ENCODE results near the gene CLCN2.

The CLCN2 gene

GRCh38 chr3:184336547-184337398 lies 24.6 kb downstream of the CLCN2 start:
- H3K4me3 ChIP-seq (ENCODE audit: low read depth, low read length), result peak overlapping the region; percentile 72
- ChIA-PET POLR2A (interaction anchor here (0.6 to 1.5 kb wide), 6 partner anchors 10 to 37 kb away, joined by 3 to 5 read pairs (median 4); no protein-coding TSS in a partner anchor), CTCF (interaction anchor here (0.6 to 4.2 kb wide), 8 partner anchors 9 to 432 kb away, joined by 3 to 32 read pairs (median 5); partner anchors contain the start of genes CLCN2, EEF1AKMT4 and POLR2H)
- no peak for TF ChIP-seq CTCF (IDR thresholded peaks at IDR 0.05; ENCODE audit: insufficient read depth, low read length, missing control alignments)
- no peak for DNase-seq (ENCODE audit: low read depth, low spot score)

- ChIA-PET CTCF (interaction anchor here (1.0 kb wide), 2 partner anchors 10 to 208 kb away, joined by 3 read pairs; no protein-coding TSS in a partner anchor), POLR2A (interaction anchor here (1.4 to 1.5 kb wide), 2 partner anchors 12 to 15 kb away, joined by 3 to 5 read pairs; no protein-coding TSS in a partner anchor)
- no peak for TF ChIP-seq CTCF (IDR thresholded peaks at IDR 0.05; ENCODE audit: insufficient read depth, low read length, missing control alignments)
- peak overlapping the region; percentile 72 for H3K4me3 ChIP-seq (ENCODE audit: low read depth, low read length)
- DNase-seq (ENCODE audit: low read depth, low spot score), result no peak
Measured at GRCh38 chr3:184335661-184336546, 25.5 kb downstream of the CLCN2 start.

GRCh38 chr3:184335291-184335660 lies 26.1 kb downstream of the CLCN2 start:
- no peak for DNase-seq (ENCODE audit: low read depth, low spot score)
- H3K4me3 ChIP-seq (ENCODE audit: low read depth, low read length), result 0 out of 2 replicates have a peak overlapping the region, but pooled peaks have one; percentile 72
- ChIA-PET POLR2A (interaction anchor here (1.4 kb wide), 1 partner anchor 11 kb away, joined by 3 read pairs; no protein-coding TSS in a partner anchor), CTCF (interaction anchor here (1.0 kb wide), 2 partner anchors 10 to 208 kb away, joined by 3 read pairs; no protein-coding TSS in a partner anchor)
- TF ChIP-seq CTCF (IDR thresholded peaks at IDR 0.05; ENCODE audit: insufficient read depth, low read length, missing control alignments), result no peak

GRCh38 chr3:184334470-184335158 lies 26.8 kb downstream of the CLCN2 start:
- POLR2A ChIA-PET, result no interaction called here
- TF ChIP-seq CTCF (IDR thresholded peaks at IDR 0.05; ENCODE audit: insufficient read depth, low read length, missing control alignments), result no peak

GRCh38 chr3:184333700-184334099 lies 27.7 kb downstream of the CLCN2 start:
- POLR2A ChIA-PET, result interaction anchor here (1.0 kb wide), 1 partner anchor 14 kb away, joined by 3 read pairs; no protein-coding TSS in a partner anchor
- no peak for DNase-seq (ENCODE audit: low read depth, low spot score)
- CTCF ChIA-PET, result no interaction called here
- H3K4me3 ChIP-seq (ENCODE audit: low read depth, low read length), result no peak overlapping the region
- no peak for TF ChIP-seq CTCF (IDR thresholded peaks at IDR 0.05; ENCODE audit: insufficient read depth, low read length, missing control alignments)

More at GRCh38 chr3:184334470-184335158, 26.8 kb downstream of the CLCN2 start:
- DNase-seq (ENCODE audit: low read depth, low spot score), result no peak
- no peak overlapping the region for H3K4me3 ChIP-seq (ENCODE audit: low read depth, low read length)
- CTCF ChIA-PET, result interaction anchor here (1.0 kb wide), 1 partner anchor 11 kb away, joined by 3 read pairs; no protein-coding TSS in a partner anchor

Data from AG04449 (cell line).